GM21737 (cell line): Measurements from ENCODE around the gene KCNAB1.
A peak's percentile ranks its signal among the peaks of the same experiment; 100 is the strongest.
"Not testable (repeated sequence)": the region's sequence is repeated elsewhere in the genome, so short reads cannot be mapped to it uniquely, and the experiment has no call there.

Source experiments
- ATAC-seq: cut with Tn5 transposase; IDR thresholded peaks from one replicate; pipeline ENCODE4 v1.9.1; 2021; ENCODE audit warnings: mild to moderate bottlenecking, moderate library complexity; ENCODE audit not compliant: unreplicated experiment

KCNAB1 gene

DNA sequence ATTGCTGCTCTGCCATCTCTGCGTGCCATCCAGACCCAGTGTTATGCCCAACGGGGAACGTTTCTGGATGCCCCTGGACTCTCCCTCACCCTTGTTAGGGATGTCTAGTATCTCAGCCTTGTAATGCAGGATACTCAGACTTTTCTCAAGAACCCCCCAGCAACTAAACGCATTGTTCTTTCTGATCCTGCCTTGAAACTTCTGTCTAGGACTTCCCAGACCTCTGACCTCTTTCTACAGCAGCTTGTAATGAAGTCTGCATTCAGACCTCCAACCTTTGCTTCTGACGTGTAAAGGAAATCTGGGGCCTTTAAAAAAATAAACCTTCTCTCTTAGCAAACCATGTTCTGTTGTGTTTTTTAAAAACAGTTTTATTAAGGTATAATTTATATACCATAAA, 139.5 kb downstream of the KCNAB1 start:
- no peak for ATAC-seq

DNA sequence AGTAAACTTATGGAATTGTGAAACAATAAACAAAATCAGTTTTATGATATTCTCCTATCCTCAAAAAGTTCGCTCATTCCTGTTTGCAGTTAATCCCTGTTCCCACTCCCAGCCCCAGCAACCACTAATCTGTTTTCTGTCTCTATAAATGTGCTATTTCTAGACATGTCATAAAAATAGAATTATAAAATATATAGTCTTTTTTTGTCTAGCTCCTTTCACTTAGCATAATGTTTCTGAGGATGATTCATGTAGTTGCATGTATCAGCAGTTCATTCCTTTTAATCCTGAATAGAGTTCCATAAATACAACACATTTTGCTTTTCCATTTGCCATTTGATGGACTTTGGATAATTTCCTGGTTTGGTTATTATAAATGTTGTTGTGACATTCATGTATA, 140.0 kb downstream of the KCNAB1 start:
- ATAC-seq = no peak

DNA sequence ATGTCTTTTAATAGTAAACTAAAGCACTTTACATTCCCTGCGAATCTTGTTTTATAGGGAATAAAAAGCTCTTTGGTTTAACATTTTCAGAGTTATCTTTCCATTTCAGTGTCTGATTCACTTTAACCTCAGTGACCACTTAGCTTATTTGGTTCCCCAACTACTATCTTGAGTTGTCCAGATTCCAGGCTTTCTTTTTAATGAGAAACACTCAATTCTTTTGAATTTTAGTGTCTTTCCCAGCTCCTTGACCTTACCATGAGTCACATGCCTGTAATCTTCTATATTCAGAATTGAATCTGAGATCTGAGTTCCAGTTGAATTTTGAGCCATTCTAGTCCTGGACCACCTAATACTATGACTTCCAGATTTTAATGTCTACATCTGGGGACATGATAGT, 144.4 kb downstream of the KCNAB1 start:
- ATAC-seq = no peak

DNA sequence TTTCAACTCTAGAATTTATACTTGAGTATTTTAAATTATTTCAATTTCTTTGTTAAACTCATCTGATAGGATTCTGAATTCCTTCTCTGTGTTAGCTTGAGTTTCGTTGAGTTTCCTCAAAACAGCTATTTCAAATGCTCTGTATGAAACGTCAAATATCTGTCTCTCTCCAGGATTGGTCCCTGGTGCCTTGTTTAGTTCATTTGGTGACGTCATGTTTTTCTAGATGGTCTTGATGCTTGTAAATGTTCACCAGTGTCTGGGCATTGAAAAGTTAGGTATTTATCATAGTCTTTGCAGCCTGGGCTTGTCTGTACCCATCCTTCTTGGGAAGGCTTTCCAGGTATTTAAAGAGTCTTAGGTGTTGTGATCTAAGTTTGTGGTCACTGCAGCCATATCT, 151.1 kb downstream of the KCNAB1 start:
- ATAC-seq = no peak

DNA sequence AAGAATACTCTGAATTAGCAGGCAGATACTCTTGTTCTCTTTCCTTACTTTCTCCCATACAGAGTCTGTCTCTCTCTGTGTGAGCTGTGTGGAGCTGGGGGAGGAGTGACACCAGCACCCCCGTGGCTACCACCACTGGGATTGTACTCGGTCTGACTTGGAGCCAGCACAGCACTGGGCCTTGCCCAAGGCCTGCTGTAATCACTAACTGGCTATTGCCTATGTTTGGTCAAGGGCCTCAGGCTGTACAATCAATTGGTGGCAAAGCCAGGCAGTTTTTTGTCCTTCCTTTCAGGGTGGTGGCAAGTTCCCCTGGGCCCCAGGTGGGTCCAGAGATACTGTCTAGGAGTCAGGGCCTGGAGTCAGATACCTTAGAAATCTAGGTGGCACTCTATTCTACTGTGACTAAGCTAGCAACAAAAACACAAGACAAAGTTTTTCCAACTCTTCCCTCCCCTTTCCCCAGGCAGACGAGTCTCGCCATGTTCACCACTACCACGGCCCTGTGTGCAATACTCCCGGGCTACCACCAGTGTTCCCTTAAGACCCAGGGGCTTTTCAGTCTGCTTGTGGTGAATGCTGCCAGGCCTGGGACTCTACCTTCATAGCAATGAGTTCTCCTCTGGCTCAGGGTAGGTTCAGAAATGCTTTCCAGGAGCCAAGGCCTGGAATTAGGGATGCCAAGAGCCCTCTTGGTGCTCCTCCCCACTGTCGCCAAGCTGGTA, 151.8 kb downstream of the KCNAB1 start:
- ATAC-seq = no peak

DNA sequence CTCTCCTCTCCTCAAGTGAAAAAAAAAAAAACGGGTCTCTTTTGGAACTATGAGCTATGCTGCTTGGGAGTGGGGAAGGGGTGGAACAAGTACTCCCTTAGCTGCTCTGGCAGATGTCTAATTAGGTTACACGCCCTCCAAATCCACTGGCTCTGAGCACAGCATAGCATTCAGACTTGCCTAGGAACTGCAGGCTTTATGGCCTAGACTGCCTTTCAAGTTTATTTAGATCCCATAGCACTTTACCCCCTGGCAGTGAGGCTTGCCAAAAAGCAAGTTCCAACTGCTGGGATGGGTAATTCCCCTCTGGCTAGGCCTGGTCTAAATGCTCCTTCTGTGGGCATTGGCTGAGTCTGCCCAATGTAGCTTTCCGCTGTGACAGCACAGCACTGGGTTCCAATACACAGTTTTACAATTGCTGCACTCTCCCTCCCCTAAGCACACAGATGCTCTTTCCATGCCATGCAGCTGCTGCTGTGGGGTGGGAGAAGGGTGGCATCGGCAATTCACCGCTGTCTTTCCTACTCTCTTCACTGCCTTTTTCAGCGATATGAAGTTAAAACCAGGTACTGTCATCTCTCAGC, 152.8 kb downstream of the KCNAB1 start:
- no peak for ATAC-seq

DNA sequence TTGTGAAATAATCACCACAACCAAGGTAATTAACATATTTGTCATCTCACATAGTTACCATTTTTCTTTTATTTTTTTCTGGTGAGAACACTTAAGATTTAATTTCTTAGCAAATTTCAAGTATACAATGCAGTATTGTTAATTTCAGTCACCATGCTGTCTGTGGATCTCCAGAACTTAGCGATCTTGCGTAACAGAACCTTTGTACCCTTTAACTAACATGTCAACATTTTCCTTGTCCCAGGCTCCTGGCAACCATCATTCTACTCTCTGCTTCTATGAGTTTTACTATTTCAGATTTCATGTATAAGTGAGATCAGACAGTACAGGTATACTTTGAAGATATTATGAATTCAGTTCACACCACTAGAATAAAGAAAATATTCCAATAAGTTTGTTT, 154.4 kb downstream of the KCNAB1 start:
- no peak for ATAC-seq

DNA sequence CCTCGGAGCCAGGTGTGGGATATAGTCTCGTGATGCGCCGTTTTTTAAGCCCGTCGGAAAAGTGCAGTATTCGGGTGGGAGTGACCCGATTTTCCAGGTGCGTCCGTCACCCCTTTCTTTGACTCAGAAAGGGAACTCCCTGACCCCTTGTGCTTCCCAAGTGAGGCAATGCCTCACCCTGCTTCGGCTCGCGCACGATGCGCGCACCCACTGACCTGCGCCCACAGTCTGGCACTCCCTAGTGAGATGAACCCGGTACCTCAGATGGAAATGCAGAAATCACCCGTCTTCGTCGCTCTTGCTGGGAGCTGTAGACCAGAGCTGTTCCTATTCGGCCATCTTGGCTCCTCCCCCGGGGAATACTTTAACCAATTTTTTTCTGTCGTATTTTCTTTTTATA, 164.3 kb downstream of the KCNAB1 start:
- not testable (repeated sequence) for ATAC-seq

DNA sequence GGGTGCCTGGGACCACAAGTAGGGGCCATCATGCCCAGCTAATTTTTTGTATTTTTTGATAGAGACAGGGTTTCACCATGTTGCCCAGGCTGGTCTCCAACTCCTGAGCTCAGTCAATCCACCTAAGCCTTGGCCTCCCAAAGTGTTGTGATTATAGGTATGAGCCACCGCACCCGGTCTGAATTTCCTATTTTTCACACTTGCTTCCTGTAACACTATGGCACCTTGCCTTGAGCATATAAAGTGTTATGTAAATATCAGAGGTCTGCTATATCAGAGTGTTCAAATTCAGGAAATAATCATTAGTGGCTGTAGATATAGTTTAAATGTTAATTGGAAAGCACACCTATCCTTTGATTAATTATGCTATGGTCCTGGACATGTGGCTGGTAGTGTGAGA, 165.2 kb downstream of the KCNAB1 start:
- ATAC-seq = no peak

DNA sequence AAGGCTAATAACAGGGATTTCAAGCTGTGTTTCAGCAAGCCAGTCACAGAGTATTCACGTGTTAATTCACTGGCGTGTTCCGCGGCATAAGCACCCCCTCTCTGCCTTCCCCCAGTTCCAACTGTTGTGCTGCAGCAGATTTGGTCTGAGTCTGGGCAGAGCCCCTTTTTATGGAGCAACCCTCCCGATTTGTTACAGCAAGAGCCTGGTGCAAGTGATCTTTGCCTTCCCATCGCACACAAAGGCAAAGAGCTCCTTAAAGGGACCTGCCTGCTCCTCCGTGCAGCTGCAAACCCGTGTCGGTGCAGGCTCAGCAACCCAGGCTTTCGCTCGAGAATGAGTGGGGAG, 170.5 kb downstream of the KCNAB1 start:
- ATAC-seq = no peak

DNA sequence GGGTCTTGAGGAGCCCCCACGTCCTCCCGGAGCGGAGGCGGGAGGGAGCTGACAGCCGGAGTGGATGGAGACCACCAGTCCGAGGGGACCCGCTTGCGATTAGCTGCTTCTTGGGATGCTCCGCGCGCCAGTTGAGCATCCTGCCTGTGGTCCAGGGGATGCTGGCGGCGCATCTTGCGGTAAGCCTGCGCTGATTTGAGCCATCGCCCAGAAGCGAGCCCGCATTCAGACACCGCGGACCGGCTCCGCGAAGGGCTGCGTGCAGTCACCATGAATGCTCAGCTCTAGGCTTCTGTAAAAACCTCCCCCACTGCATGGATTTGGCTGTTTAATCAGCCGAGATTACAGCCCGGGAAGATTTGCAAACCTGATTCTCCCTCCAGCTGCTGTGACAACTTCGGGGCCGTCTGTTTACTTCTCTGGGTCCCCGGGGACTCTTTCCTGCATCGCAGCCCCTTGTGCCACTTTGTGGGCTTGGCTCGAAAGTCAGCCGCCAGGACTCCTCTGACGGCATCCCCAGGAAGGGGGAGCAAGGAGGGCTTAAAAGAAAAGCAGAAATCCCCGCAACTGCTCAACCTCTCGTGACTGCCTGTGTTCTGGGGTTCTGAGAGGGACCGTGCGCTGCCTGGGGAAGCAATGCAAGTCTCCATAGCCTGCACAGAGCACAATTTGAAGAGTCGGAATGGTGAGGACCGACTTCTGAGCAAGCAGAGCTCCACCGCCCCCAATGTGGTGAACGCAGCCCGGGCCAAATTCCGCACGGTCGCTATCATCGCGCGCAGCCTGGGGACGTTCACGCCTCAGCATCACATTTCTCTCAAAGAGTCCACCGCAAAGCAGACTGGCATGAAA, 171.1 kb downstream of the KCNAB1 start:
- ATAC-seq = peak; percentile 54

DNA sequence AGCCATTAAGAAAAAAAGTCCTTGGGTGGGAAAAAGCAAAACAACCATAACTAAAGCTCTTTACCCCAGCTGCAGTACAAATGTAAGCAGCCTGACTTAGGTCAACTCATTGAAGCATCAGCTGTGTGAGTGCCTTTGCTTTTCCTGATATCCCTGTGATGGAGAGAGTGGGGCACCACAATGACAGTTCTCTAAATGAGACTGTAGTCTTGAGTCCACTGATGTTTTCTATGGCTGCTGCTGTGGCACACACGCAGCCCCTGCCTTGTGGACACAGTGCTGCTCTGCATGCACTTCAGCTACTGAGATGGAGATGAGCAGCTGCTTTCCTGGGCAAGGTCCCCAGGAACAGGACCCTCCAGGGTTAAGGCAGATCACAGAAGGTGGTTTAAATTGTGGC, 173.2 kb downstream of the KCNAB1 start:
- ATAC-seq = no peak

DNA sequence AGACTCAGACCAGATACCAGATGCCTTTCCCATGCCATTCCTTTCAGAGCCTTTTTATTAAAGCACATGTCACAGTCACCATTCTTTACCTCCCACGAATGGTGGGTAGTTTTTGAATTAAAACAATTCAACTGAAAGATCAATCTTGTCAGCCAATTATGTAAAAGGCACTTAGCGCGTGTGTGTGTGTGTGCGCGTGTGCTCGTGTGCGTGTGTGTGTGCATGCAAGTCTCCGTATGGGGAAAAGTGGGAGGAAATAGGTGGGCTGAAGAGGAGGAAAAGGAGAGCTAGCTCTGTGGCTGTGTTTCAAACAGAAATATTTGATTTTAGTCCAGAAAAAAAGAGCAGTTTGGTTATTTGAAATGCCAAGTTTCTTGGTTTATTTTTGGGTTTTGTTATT, 177.2 kb downstream of the KCNAB1 start:
- ATAC-seq = no peak

DNA sequence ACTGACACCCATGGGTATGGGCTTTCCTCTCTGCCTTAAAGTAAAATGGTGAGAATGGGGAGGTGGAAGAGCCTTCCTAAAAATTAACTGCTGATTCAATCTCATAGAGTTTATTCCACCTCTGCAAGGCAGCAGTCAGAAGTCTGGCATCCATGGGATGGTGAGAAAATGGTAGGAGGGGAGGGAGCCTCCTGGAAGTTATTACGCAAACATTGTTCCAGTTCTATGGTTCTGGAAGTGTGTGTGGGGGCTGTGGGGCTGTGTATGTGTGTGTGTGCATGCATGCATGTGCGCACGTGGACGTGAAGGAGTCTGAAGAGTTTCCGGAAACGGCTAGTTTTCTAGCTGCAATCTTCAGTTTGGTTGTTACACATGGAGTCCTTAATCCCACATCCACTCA, 177.6 kb downstream of the KCNAB1 start:
- no peak for ATAC-seq

DNA sequence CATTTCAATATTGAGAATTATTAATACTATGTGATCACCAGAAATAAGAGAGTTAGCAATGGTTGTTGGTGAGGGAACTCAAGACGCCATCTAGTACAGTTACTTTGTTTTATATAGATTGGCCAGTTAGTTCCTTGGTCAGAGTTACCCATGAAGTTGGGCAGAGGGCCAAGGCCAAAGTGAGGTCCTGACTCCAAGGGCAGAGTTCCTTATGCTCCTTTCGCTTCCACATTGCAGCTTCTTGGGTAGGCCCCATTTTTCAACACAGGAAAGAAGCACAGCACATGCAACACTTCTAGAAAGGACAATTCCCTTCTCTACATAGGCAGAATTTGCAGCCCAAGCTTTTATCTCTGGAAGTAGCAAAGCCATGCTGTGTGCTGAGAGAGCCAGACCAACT, 178.6 kb downstream of the KCNAB1 start:
- ATAC-seq = no peak

DNA sequence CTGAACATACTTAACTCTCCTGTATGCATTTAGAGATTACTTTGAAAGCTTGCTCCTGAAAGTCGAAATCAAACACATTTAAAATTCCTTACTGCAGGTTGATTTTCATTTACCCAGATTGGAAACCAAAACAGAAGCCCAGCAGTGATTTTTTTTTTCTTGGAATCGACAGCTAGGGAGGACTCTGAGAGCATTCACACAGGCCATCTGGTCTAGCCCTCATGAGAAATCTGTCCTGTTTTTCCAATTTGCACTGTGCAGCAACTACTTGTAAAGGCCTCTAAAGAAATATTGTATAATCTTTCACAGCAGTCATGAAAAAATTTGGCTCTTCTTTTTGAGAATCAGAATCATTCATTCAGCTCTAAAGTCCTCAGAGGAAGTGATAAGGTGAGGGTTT, 179.2 kb downstream of the KCNAB1 start:
- ATAC-seq = no peak

DNA sequence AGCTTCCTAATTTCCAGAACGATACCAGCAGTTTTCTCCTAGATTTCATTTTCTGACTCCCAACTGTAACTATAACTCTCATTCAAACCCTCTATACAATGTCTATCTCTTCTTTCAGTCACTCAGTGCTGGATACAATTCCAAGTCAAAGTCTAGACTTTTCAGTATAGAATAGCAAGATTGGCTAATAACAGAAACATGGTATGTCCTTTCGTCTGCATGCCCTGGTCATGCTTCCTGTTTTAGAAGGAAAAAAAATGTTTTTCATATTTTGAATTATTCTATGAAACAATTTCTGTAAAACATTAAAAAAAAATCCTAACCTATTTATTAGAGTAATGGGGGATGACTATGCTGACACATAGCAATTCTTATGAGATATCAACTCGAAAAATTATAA, 180.0 kb downstream of the KCNAB1 start:
- ATAC-seq = no peak

DNA sequence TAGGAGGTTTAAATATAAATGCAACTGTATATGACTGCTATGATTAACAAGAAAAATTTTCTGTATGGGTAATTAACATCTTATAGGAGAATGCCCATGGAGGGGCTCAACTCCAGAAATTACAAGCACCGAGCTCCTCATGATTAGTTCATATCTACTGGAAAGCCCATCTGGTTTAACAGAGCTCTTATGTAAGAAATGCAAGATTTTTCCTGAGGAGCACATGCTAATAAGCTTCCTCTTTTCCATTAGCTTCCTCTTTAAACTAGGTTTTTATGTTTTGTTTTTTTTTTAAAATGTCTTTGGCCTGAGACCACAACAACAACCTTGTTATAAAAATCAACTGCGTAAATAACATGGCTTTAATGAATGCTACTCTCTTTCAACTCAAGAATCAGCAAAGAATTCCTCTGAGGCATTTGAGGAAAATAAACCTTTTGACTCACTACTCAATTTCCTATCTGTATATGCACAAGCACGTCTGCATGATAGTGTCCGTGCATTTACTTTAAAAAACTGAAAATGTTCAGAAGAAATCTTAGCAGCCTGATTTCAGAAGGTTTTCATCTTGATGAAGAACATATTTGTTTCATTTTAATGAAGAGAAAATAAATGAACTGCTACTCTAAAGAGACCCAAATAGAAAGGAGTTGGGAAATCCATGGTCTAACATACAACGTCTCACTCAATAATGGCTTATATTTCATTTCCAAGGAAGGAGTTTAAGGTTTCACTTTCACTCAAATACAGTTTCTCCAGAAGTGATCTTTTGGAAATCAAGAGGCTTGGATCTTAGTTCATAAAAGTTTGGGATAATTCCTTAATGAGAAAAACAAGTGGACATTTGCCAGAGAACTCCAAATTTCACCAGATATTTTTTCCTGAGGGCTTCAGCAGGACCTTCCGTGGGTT, 180.8 kb downstream of the KCNAB1 start:
- ATAC-seq = no peak

DNA sequence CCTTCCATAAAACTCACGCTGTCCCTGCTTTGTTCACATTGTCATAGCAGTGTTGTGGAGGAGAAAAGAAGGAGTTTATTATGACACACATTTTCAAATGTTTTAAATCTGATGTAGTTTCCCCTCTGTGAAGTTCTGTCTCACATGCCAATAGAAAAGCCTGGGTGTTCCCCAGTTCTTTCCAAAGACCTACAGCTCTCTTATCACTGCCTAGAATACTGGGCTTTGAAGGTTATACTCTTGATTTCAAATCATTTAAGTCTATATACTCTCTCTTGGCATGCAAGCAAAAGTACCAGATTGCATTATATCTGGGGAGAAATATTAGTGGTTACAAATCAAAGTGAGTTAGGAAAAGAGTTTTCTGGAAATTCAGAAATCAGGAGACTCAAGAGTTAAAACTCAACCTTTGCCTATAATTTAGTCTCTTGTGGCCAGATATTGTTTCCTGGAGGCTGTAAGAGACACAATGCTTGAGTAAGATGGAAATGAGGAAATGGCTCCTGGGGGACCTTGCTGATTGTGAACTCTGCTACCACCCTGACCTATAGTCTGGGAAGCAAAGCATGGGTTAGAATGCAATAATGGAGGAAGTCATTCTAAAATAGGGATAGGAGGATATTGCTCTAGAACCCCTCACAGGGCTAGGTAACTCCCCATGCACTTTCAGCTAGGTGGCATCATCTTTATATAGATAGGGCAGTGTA, 182.8 kb downstream of the KCNAB1 start:
- no peak for ATAC-seq

DNA sequence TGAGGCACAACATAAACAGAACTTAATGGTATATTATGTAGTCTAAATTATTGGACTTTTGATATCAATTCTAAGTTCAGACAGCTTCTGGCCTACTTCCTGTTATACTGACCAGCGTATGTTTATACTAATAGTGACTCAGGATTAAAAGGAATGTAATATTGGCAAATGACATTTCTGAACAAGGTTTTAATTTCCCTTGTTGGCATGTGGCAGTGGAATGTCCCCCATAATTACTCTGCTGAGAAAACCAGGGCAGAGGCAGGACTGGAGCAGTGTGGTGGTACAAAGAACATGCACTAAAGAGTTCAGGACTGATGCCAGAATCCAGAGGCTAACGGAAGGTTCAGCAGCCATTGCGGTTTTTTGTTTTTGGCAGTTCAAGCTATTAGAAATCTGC, 184.0 kb downstream of the KCNAB1 start:
- ATAC-seq = no peak

DNA sequence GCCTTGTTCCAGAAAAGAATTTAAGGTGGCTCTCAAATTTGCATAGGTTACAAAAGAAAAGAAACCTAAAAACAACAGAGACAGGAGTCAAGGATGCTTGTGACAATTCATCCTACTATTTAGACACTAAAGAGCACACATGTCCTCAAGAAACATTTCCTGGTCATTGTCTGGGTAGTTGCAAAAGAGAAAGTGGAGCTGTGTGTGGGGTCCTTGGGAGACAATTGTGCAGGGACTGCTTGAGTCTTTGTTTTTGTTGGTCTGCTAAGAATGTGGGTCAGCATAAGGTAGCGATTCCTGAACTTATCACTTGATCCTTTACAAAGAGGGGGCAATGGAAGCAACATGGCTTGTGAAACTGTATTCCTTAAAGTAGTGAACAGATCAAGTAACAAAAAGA, 185.3 kb downstream of the KCNAB1 start:
- no peak for ATAC-seq
